PC-9 (cell line): Measurements from ENCODE around the gene EEPD1.

ENCODE experiments used
- CTCF ChIP-seq: fragments of 200-600 bp; sonication (generic); conservative IDR thresholded peaks from 2 replicates; pipeline ENCODE4 v1.6.1; 2017; ENCODE audit warnings: mixed run types, antibody characterized with exemption, mild to moderate bottlenecking, moderate library complexity
- EZH2 ChIP-seq: fragments of 200-600 bp; sonication (generic); IDR thresholded peaks from 2 replicates; pipeline ENCODE4 v1.8.0; 2017; ENCODE audit warnings: antibody characterized with exemption, low read depth

DNA sequence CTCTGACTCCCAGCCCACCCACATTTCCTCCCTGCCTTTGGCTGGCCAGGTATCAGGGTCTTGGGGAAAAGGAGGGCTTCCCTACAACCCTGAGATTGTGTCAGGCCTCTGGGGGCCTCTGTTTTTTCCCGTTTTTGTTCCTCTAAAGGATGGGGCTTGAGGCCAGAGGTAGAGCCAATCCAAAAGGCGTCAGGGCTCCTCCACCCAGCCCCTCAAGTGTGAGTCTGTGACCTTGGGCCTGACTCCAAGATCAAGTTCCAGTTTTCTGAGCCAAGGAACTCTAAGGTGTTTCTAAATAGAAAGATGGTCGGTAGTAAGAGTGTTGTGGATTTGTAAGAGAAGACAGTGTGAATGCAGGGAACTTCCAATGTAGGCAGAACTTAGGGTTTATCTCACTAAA lies 6.6 kb downstream of the EEPD1 start:
- TF ChIP-seq EZH2 (no peak), CTCF (no peak)
